ENCODE data around the gene CTR9. TPM values are rescaled to one million over a fixed set of nuclear protein-coding genes. Genes with fewer than 3 reads are reported as not detected.
A peak's percentile ranks its signal among the peaks of the same experiment; 100 is the strongest.

Gene CTR9
- total and polyA plus RNA-seq, 9 of the 15 experiments (the other 6 are each of a cell fraction or from before 2014, with no cell fraction given), result 25.4 to 79.3 (median 47.3) TPM

DNA sequence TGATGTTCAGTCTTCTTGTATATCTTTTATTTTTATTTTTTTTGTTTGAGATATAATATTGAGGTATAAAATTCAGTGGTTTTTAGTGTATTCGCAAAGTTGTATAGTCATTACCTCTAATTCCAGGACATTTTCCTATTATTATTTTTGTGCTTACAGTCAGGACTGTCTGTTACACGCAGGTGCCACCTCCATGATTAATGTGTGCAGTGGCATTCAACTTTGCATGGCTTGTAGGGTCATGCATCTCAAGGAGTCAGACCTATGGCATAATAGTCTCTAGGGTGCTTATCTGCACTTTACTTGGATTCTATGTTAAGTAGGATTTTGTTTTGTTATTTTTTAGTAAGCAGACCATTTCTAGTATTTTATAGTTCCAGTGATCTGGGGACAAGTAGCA lies 1.0 kb downstream of the CTR9 start (continued):
- TF ChIP-seq SP1 (CRISPR knock-in tag; IDR thresholded peaks at IDR 0.05), result 0 out of 2 replicates have a peak, but pooled peaks have one; percentile 25
- no peak for TF ChIP-seq RBM25 (IDR thresholded peaks at IDR 0.05; ENCODE audit: low read depth, low read length, severe bottlenecking)
- no peak for TF ChIP-seq XRCC5 (IDR thresholded peaks at IDR 0.05; ENCODE audit: low read depth, low read length)
- no peak for TF ChIP-seq NCOA2 (IDR thresholded peaks at IDR 0.05; ENCODE audit: partially characterized antibody in 2 of 2)
- TF ChIP-seq ZNF696 (CRISPR knock-in tag; conservative IDR thresholded peaks at IDR 0.05), result no peak
- TF ChIP-seq HNRNPUL1 (IDR thresholded peaks at IDR 0.05; ENCODE audit: low read length), result no peak
- TF ChIP-seq EP400 (IDR thresholded peaks at IDR 0.05), result no peak
- TF ChIP-seq, protein P1, sequence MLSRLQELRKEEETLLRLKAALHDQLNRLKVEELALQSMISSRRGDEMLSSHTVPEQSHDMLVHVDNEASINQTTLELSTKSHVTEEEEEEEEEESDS (CRISPR knock-in tag; IDR thresholded peaks at IDR 0.05), result no peak
- TF ChIP-seq, protein P2, sequence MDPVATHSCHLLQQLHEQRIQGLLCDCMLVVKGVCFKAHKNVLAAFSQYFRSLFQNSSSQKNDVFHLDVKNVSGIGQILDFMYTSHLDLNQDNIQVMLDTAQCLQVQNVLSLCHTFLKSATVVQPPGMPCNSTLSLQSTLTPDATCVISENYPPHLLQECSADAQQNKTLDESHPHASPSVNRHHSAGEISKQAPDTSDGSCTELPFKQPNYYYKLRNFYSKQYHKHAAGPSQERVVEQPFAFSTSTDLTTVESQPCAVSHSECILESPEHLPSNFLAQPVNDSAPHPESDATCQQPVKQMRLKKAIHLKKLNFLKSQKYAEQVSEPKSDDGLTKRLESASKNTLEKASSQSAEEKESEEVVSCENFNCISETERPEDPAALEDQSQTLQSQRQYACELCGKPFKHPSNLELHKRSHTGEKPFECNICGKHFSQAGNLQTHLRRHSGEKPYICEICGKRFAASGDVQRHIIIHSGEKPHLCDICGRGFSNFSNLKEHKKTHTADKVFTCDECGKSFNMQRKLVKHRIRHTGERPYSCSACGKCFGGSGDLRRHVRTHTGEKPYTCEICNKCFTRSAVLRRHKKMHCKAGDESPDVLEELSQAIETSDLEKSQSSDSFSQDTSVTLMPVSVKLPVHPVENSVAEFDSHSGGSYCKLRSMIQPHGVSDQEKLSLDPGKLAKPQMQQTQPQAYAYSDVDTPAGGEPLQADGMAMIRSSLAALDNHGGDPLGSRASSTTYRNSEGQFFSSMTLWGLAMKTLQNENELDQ (CRISPR knock-in tag; IDR thresholded peaks at IDR 0.05; ENCODE audit: borderline replicate concordance), result no peak
- no peak for TF ChIP-seq PPARD (CRISPR knock-in tag; IDR thresholded peaks at IDR 0.05)
